HCT116 (cell line): ENCODE data around the gene TAF8.

ENCODE experiments used
- CBX3 ChIP-seq: IDR thresholded peaks from 2 replicates; pipeline ENCODE4 v1.6.1; 2012; ENCODE audit warnings: low read depth
- CEBPB ChIP-seq: IDR thresholded peaks from 2 replicates; pipeline ENCODE4 v1.6.1; 2012; ENCODE audit warnings: low read depth
- ELF1 ChIP-seq: IDR thresholded peaks from 2 replicates; pipeline ENCODE4 v1.6.1; 2012; ENCODE audit warnings: low read depth, borderline replicate concordance
- EZH2 ChIP-seq: fragments of 200-600 bp; sonication (generic); IDR thresholded peaks from 2 replicates; pipeline ENCODE4 v1.6.1; 2017; ENCODE audit warnings: antibody characterized with exemption, mixed run types
- MAX ChIP-seq: IDR thresholded peaks from 2 replicates; pipeline ENCODE4 v1.6.1; 2012
- POLR2A ChIP-seq: IDR thresholded peaks from 2 replicates; pipeline ENCODE4 v1.7.0; 2011; ENCODE audit warnings: borderline replicate concordance; ENCODE audit not compliant: insufficient read depth, insufficient read length; ENCODE audit errors: extremely low read depth
- POLR2AphosphoS5 ChIP-seq: IDR thresholded peaks from 2 replicates; pipeline ENCODE4 v1.6.1; 2011; ENCODE audit warnings: mild to moderate bottlenecking, low read depth, low read length, moderate library complexity
- RAD21 ChIP-seq: IDR thresholded peaks from 2 replicates; pipeline ENCODE4 v1.6.1; 2012; ENCODE audit warnings: low read depth, mild to moderate bottlenecking
- SP1 ChIP-seq: IDR thresholded peaks from 2 replicates; pipeline ENCODE4 v1.6.1; 2012; ENCODE audit warnings: low read depth
- TCF7L2 ChIP-seq: IDR thresholded peaks from 2 replicates; pipeline ENCODE4 v1.7.0; 2011; ENCODE audit warnings: borderline replicate concordance, inconsistent platforms; ENCODE audit not compliant: insufficient read depth, insufficient read length; ENCODE audit errors: extremely low read depth
- YY1 ChIP-seq: IDR thresholded peaks from 2 replicates; pipeline ENCODE4 v1.6.1; 2011; ENCODE audit warnings: low read length, low read depth, moderate library complexity, mild to moderate bottlenecking; ENCODE audit not compliant: insufficient replicate concordance; ENCODE audit errors: extremely low read depth
- ZBTB33 ChIP-seq: IDR thresholded peaks from 2 replicates; pipeline ENCODE4 v1.6.1; 2011; ENCODE audit warnings: mild to moderate bottlenecking, low read length, moderate library complexity; ENCODE audit not compliant: insufficient replicate concordance; ENCODE audit errors: extremely low read depth
- TF ChIP-seq, protein P1 (sequence below), 3 experiments: fragments of 200-600 bp in 1 of 3; sonication (generic) in 1 of 3; IDR thresholded peaks in 2 of 3; conservative IDR thresholded peaks in 1 of 3; 2 replicates each; pipeline ENCODE4 v1.5.1; 2012 to 2017; ENCODE audit warnings: low read depth in 2 of 3, low read length in 2 of 3, antibody characterized with exemption in 1 of 3, borderline replicate concordance in 1 of 3, control low read depth in 1 of 3, mild to moderate bottlenecking in 1 of 3, mixed read lengths in 1 of 3, mixed run types in 1 of 3, moderate library complexity in 1 of 3; ENCODE audit not compliant: insufficient read depth in 1 of 3

GRCh38 chr6:42078386-42078785, 28.1 kb downstream of the TAF8 start:
- TF ChIP-seq, protein P1, sequence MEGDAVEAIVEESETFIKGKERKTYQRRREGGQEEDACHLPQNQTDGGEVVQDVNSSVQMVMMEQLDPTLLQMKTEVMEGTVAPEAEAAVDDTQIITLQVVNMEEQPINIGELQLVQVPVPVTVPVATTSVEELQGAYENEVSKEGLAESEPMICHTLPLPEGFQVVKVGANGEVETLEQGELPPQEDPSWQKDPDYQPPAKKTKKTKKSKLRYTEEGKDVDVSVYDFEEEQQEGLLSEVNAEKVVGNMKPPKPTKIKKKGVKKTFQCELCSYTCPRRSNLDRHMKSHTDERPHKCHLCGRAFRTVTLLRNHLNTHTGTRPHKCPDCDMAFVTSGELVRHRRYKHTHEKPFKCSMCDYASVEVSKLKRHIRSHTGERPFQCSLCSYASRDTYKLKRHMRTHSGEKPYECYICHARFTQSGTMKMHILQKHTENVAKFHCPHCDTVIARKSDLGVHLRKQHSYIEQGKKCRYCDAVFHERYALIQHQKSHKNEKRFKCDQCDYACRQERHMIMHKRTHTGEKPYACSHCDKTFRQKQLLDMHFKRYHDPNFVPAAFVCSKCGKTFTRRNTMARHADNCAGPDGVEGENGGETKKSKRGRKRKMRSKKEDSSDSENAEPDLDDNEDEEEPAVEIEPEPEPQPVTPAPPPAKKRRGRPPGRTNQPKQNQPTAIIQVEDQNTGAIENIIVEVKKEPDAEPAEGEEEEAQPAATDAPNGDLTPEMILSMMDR (IDR thresholded peaks at IDR 0.05 in 2 of 3, conservative IDR thresholded peaks at IDR 0.05 in 1 of 3; ENCODE audit: borderline replicate concordance in 1 of 3, insufficient read depth in 1 of 3, low read depth in 2 of 3, low read length in 2 of 3), result no peak
- TF ChIP-seq POLR2A (no peak), POLR2AphosphoS5 (no peak), CEBPB (no peak), SP1 (no peak), TCF7L2 (no peak), ELF1 (no peak), EZH2 (no peak), CBX3 (no peak), MAX (no peak), ZBTB33 (no peak), YY1 (no peak), RAD21 (no peak)
